ENCODE data around the gene SMYD3.

SMYD3 gene

GRCh38 chr1:246394121-246394520 lies 113.0 kb downstream of the SMYD3 start:
- TF ChIP-seq REST (IDR thresholded peaks at IDR 0.05; ENCODE audit: insufficient read depth in 1 of 2, low read depth in 2 of 2, low read length in 2 of 2) (no peak), POLR2AphosphoS5 (IDR thresholded peaks at IDR 0.05; ENCODE audit: low read depth, low read length) (no peak), FOXP2 (optimal IDR thresholded peaks at IDR 0.05; ENCODE audit: borderline replicate concordance, extremely low read depth, extremely low read length, insufficient read depth) (no peak), TAF1 (IDR thresholded peaks at IDR 0.05; ENCODE audit: borderline replicate concordance, insufficient read depth, low read length) (no peak), SIN3A (IDR thresholded peaks at IDR 0.05; ENCODE audit: borderline replicate concordance, insufficient read depth, low read length) (no peak)

DNA sequence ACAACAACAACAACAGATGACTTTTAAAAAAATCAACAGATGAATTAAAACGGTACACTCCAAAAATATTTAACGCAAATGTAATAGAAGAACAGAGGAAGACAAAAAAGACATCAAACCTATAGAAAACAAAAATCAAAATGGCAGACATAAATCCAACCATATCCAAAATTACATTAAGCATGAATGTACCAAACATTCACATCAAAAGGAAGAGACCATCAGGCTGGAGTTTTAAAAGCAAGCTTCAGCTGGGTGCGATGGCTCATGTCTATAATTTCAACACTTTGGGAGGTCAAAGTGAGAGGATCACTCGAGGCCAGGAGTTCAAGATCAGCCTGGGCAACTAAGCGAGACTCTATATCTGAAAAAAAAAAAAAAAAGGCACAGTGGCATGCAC lies 116.2 kb downstream of the SMYD3 start:
- TF ChIP-seq SIN3A (IDR thresholded peaks at IDR 0.05; ENCODE audit: borderline replicate concordance, insufficient read depth, low read length) (no peak), FOXP2 (optimal IDR thresholded peaks at IDR 0.05; ENCODE audit: borderline replicate concordance, extremely low read depth, extremely low read length, insufficient read depth) (no peak), TAF1 (IDR thresholded peaks at IDR 0.05; ENCODE audit: borderline replicate concordance, insufficient read depth, low read length) (no peak), REST (IDR thresholded peaks at IDR 0.05; ENCODE audit: insufficient read depth in 1 of 2, low read depth in 2 of 2, low read length in 2 of 2) (no peak), POLR2AphosphoS5 (IDR thresholded peaks at IDR 0.05; ENCODE audit: low read depth, low read length) (no peak)

GRCh38 chr1:246384616-246385015 lies 122.5 kb downstream of the SMYD3 start:
- no peak for TF ChIP-seq SIN3A (IDR thresholded peaks at IDR 0.05; ENCODE audit: borderline replicate concordance, insufficient read depth, low read length)
- TF ChIP-seq POLR2AphosphoS5 (IDR thresholded peaks at IDR 0.05; ENCODE audit: low read depth, low read length), result no peak
- no peak for TF ChIP-seq TAF1 (IDR thresholded peaks at IDR 0.05; ENCODE audit: borderline replicate concordance, insufficient read depth, low read length)
- no peak for TF ChIP-seq REST (IDR thresholded peaks at IDR 0.05; ENCODE audit: insufficient read depth in 1 of 2, low read depth in 2 of 2, low read length in 2 of 2)
- TF ChIP-seq FOXP2 (optimal IDR thresholded peaks at IDR 0.05; ENCODE audit: borderline replicate concordance, extremely low read depth, extremely low read length, insufficient read depth), result no peak

DNA sequence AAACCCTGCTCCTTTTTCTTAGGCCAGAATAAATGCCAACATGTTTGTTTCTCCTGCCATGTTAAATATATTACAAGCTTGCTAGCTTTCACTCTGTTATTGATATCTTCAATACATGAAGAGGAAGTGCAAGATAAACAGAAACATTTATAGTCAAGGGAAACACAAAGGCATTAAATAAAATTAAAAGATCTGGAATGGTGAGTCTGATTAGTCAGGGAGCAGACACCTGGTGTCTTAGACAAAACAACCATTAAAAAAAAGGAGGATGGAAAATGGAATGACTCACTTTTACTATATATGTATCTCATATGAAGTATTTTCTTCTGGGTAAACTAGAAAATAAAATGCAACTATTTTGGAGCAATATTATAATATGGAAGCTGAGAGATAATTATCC lies 123.3 kb downstream of the SMYD3 start:
- TF ChIP-seq TAF1 (IDR thresholded peaks at IDR 0.05; ENCODE audit: borderline replicate concordance, insufficient read depth, low read length), result no peak
- no peak for TF ChIP-seq REST (IDR thresholded peaks at IDR 0.05; ENCODE audit: insufficient read depth in 1 of 2, low read depth in 2 of 2, low read length in 2 of 2)
- no peak for TF ChIP-seq SIN3A (IDR thresholded peaks at IDR 0.05; ENCODE audit: borderline replicate concordance, insufficient read depth, low read length)
- no peak for TF ChIP-seq POLR2AphosphoS5 (IDR thresholded peaks at IDR 0.05; ENCODE audit: low read depth, low read length)
- no peak for TF ChIP-seq FOXP2 (optimal IDR thresholded peaks at IDR 0.05; ENCODE audit: borderline replicate concordance, extremely low read depth, extremely low read length, insufficient read depth)

DNA sequence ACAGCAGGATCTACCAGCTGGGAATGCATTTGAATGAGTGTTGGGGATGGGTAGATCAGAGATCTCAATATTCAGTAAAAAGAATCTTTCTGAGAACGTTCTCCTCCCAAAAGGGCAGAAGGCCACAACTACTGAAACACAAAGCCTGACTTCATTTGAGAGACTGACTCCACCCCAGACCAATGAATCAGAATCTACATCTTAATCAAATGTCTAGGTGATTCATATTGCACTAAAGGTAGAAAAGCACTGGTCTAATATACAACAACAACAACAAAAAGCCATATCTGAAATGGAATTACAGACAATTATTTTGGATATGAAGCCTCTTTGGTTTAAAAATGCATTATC lies 123.9 kb downstream of the SMYD3 start:
- TF ChIP-seq TAF1 (IDR thresholded peaks at IDR 0.05; ENCODE audit: borderline replicate concordance, insufficient read depth, low read length) (no peak), REST (IDR thresholded peaks at IDR 0.05; ENCODE audit: insufficient read depth in 1 of 2, low read depth in 2 of 2, low read length in 2 of 2) (no peak), SIN3A (IDR thresholded peaks at IDR 0.05; ENCODE audit: borderline replicate concordance, insufficient read depth, low read length) (no peak), POLR2AphosphoS5 (IDR thresholded peaks at IDR 0.05; ENCODE audit: low read depth, low read length) (no peak), FOXP2 (optimal IDR thresholded peaks at IDR 0.05; ENCODE audit: borderline replicate concordance, extremely low read depth, extremely low read length, insufficient read depth) (no peak)
